ENCODE data around the gene P2RY6.

The P2RY6 gene

DNA sequence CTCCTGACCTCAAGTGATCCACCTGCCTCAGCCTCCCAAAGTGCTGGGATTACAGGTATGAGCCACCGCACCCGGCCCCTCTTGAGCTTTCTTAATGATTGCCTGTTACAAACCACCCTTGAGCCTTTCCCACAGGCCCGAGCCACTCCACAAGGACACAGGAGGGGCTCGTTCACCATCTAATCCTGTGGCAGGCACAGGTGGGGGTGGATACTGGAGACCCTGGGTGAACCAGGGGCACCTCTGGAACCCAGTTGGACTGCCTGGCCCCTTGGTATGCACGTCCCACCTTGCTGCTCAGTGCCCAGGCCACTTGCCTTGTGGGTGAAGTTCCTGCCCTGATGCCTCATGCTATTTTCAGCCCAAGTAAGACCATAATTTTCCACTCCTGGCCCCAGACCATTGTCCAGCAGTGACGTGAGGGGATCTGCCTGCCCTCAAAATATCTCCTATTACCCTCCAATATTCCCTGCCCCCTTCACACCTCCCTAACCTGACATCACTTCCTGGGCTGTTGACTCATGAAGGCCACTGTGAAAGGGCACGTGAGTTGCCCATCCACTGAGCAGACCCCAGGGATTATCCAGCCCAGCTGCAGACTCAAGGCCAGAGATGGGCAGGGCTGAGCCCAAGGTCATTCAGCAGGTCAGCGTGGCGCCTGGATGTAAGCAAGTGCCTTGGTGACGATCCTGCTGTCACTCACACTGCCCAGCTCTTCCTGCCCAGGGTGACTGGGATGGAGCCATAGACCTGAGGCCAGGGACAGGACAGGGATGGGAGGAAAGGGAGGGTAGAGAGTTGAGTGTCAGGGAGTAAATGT, 34.5 kb upstream of the P2RY6 start:
- no peak for DNase-seq (ENCODE audit: low read depth)

DNA sequence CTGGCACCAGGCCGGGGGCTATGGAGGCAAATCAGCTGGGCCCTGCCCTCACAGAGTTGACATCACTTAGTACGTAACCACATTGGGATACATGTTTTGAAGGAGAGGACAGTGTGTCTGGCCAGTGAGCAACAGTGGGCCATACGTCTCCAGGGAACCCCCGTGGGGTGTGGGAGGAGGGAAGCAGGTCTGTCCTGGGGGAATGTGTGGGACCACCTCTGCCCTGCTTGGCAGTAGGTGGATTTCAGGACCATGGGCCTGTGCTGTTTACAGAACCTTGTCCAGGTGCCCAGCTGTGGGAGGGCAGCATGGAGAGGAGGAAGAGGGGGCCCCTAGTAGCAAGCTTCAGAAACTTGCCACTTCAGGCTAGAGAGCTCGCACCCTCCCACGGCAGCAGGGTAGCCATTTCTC, 33.0 kb upstream of the P2RY6 start:
- no peak for DNase-seq (ENCODE audit: low read depth)

DNA sequence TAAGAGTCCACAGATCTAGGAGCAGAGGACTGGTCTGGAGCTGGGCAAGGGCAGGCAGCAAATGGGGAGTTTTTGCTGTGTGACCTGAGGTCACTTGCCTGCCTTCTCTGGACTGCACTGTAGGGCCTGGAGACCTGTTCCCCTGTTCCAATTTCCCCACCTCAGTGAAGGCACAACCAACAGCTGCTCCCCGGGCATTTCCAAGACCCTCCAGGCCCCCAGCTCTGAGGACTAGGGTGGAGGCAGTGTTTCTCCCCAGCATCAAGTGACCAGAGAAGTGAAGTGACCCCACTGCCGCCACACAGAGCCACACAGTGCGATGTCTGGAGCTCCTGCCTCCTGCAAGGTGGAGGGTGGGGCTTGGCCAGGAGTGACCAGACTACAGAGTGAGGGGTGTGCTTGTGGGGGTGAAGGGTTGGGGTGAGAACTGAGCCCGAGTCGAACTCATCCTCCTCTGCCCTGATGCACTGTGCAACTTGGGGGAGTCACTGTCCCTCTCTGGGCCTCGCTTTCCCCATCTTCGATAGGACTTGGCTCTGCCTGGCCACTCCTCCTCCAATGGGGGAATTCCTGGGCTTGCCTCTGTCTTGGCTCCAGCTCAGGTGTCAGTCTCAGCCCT, 32.5 kb upstream of the P2RY6 start:
- DNase-seq (ENCODE audit: low read depth): no peak

DNA sequence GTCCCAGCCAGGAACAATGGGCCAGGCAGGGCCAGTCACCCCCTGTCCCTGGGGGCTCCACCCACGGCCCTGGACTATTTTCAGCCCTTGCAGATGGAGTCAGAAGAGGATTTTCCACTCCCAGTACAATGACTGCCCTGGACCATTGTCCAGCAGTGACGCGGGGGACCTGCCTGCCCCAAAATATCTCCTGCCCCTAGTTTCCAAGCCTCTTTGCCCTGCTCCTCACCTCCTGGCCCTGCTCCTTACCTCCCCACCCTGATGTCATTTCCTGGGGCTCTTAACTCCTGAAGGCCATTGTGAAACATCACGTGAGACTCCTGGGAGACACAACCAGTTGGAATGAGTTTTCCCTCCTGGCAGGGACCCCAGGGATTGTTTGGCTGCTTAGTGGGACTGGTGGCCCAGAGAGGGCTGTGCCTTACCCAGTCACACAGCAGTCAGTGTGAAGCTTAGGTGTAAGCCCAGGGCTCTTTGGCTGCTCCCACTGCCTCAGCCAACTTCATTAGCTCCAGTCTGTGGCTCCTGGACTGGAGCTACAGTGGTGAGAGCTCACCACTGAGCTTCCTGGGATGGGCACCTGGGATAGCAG, 31.9 kb upstream of the P2RY6 start:
- no peak for DNase-seq (ENCODE audit: low read depth)

DNA sequence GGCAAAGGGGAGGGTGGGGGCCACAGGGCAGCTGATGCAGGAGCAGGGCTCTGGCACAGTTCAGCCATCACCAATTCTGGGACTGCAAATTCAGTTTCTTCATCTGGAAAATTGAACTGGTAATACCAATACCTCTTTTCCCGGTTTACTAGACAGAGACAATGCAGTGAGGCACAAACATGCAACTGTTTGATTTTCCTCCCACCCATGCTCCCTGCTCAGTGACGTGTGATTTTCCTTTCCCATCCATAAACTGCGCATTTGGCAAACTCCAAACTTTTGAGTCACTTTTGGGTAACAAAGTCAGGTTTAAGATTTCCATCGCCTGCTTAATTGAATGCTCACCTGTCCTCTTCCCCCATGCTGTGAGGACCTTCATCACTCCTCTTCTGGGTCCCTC, 30.8 kb upstream of the P2RY6 start:
- DNase-seq (ENCODE audit: low read depth): no peak

DNA sequence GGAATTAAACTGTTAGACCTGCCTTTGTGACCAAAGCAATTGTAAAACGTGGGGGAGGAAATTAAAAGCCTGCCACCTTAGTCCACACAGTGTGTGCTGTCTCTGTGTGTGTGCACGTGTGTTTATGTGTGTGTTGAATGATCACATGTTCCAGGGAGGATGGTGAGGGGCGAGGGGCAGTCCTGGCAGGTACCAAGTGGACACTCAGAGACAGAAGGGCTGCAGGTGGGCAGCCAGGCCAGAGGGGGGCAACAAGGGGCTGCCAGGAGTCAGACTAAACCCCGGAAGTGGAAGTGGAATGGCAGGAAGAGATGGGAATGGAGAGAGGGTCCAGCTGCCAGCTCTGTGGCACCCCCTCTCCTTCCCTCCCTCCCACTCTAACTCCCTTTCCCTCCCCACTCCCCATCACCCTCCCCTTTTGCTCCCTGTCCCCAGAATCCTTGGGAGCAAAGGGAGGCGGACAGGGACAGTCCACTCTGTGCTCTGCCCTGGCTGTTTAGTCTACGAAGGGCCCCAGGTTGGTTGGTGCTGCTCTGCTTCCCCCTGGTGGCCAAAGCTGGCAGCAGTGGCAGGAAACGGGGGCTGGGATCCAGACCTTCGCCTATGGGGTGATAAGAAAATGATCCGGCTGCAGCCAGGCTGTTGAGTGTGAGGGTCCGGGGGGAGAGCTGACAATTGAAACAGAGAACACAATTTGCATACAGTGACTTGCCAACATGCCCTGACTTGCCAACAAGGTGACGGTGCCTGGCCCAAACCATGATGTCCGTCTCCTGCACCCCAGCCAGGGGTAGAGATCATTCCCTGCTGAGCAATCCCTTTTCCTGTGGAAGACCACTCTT, 29.7 kb upstream of the P2RY6 start:
- DNase-seq (ENCODE audit: low read depth): peak; percentile 72

DNA sequence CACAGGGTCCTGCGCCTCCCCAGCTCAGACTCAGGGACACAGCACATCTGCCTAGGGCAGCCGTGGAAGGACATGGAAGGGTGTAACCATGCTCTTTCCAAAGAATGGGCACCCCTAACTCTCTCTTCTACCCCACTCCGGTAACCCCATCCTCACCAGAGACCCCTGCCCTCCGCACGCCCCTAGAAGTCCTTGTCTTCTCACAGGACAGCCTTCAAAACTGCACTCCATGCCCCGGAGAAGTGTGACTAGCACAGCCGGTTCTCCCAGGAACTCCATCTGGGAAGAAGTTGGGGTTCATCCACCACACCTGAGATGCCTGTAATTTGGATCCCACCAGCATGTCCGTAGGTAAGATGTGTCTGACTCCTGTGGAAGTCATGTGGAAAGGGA, 29.0 kb upstream of the P2RY6 start:
- no peak for DNase-seq (ENCODE audit: low read depth)

DNA sequence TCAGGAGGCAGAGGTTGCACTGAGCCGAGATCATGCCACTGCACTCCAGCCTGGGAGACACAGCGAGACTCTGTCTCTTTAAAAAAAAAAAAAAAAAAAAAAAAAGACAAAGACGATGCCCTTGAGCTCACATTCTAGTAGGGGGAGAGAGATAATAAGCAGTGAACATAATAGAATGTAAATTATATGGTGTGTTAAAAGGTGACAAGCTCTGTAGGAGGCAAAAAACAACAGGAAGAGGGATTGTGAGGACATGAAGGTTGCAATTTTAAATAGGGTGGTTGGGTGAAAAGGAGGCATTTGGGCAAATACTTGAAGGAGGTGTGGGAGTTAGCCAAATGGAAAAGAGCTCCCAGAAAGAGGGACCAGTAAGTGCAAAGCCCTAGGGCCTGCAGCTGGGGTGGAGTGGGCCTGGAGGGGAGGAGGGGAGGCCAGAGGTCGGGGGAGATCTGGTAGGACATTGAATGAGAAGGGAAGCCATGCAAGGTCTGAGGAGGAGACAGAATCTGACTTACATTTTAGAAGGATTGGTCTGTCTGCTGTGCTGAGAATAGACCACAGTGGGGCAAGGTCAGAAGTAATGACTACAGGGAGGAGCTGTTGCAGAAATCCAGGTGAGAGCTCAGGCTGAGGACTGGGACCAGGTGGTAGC, 27.4 kb upstream of the P2RY6 start:
- DNase-seq (ENCODE audit: low read depth): no peak

DNA sequence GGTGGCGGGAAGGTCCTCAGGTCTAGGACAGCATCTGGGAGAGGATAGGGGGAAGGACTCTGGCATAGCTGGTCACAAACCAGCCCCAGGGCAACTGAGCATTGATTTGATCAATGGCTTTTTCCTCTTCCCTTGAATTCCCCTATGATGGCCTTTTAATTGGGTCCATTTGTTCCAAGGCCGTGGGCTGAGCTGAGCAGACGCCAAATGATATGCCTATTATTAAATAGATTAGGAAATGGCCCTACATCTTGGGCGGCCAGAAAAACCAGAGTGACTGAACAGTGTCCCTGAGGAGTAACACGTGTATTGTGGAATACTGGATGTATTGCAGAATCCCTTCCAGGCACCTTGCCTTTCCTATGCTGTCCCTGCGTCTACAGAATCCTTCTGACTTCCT, 26.7 kb upstream of the P2RY6 start:
- DNase-seq (ENCODE audit: low read depth): no peak

DNA sequence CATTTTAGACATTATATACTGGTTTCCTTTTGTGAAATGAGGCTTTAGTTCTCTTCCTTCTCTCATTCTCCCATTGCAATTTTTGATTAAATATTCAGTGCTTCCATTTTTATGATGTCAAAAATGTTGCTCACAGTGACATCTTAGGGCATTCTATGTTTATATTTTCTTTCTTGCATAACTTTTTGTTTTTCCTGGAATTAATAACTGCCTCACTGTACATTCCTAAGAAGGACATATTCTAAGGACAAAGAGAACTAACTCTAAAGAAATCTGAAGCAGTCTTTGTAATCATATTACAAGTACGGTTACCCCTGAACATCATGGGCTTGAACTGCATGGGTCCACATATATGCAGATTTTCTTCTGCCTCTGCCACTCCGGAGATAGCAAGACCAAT, 25.8 kb upstream of the P2RY6 start:
- no peak for DNase-seq (ENCODE audit: low read depth)

DNA sequence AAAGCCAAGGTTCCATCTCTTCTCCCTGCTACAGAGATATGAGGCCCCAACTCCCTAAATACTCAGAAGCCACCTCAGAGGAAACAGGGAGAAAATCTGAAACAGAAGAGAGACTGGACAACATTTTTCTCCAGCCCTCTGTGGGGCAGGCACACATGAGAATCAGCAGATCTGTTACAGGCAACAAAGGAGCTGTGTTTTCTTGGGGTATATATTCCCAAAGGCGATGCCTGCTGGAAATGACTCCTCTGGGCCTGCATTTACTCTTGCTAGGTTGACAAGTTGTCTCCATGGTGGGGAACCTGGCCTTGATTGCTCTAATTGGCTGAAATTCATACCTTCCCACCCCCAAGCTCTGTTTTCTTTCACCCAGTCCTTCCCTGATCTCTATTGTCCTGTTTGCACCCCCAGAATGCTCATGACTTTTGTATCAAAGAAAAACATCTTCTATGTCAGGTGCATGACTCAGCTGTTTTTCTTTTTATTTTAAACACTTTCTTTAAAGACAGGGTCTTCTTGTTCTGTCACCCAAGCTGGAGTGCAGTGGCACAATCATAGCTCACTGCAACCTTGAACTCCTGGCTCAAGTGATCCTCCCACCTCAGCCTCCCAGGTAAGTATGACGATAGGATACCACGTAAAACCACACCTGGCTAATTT, 23.5 kb upstream of the P2RY6 start:
- no peak for DNase-seq (ENCODE audit: low read depth)

DNA sequence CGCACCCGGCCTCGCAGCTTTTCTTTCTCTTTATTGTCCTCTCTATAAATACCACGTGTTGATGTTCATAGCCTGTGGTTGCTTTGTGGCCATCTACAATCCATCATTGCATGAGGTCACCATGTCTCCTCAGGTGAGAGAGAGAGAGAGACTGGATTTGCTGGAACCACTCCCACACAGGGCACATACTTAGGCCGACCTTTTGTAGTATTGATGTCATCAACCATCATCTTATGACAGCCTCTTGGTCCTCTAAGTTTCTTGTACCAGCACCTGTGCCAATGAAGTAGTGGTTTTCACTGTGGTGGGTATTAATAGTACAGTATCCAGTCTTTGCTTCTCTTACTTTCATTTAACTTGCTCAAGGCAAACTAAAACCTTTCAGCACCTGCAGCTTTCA, 22.8 kb upstream of the P2RY6 start:
- no peak for DNase-seq (ENCODE audit: low read depth)

DNA sequence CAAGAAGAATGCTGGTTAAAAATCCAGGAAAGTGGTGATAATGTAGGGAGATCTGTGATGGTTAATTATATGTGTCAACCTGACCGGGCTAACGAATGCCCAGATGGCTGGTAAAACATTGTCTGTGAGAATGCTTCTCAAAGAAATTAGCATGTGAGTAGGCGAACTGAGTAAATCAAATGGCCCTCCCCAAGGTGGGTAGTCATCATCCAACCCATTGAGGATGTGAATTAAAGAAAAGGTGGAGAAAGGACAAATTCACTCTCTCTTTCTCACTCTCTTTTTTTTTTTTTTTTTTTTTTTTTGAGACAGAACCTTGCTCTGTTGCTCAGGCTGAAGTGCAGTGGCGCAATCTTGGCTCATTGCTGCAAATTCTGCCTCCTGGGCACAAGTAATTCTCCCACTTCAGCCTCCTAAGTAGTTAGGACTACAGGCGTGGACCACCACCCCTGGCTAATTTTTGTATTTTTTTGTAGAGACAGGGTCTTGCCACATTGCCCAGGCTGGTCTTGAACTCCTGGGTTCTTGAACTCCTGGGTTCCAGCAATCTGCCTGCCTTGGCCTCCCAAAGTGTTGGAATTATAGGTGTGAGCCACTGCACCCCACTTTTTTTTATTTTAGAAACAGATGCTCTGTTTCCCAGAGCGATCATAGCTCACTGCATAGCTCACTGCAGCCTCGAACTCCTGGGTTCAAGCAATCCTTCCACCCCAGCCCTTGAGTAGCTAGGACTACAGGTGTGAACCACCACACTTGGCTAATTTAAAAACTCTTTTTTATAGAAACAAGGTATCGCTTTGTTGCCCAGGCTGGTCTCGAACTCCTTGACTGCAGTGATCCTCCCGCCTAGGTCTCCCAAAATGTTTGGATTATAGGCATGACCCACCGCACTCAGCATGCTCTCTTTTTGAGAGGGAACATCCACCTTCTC, 22.0 kb upstream of the P2RY6 start:
- no peak for DNase-seq (ENCODE audit: low read depth)

DNA sequence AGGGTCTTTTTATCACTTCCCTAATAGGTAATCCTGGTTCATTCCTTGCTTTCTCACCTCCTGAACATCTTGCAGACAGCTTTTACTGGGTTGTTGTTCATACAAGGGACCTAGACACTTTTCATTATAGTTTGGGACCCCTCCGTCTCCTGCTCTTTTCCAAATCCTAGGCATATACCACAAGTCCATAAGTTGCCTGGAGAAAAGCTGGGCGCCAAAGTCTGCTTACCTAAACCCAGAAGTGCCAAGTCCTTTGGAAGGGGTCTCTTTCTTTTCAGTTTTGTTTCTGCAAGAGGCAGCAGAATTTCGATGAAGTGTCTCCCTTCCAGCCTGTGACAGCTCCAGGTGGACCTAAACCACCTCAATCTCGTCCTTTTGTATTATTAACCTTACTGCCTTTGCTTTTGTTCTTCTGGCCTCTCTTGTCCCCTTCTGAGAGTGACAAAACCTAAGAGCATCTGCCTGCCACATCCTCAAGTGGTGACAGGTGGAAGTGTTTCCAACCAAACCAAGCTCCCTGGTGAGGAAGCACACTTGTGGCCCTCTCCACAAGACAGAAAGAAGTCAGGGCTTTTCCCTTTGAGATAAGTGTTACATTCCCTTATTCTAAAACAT, 19.5 kb upstream of the P2RY6 start:
- DNase-seq (ENCODE audit: low read depth): no peak

DNA sequence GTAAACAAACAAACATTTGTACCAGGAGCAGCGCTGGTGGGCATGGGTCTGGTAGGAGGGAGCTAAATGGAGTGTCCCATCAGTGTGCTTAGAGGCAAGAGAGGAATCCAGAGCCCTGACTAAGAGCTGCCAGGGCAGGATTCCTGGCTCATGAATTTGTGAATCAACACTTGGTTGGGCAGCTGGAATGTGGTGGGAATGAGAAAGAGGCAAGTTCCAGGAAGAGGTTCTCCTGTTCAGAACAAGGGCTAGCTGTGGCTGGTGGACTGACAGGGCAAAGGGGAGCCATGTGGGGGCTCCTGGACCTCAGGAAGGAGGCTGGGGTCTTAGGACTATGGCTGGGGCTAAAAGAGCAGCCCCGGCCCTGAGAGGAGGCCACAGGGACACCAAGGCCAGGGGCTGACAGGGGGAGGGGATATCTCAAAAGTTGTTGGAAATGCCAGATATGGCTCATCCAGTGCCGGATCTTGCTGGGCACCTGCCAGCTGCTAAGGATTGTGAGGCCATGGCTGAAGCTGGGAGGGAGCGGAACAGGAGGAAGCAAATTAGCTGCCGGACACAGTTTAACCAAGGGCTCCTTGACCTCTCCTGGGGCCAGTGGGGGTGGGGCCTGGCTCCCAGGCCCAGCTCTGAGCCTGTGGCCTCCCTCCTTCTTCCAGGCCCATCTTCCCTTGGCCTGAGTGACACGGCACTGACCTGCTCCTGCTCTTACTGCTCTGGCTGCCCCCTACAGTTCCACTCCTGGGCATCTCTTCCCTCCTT, 14.6 kb upstream of the P2RY6 start:
- no peak for DNase-seq (ENCODE audit: low read depth)

DNA sequence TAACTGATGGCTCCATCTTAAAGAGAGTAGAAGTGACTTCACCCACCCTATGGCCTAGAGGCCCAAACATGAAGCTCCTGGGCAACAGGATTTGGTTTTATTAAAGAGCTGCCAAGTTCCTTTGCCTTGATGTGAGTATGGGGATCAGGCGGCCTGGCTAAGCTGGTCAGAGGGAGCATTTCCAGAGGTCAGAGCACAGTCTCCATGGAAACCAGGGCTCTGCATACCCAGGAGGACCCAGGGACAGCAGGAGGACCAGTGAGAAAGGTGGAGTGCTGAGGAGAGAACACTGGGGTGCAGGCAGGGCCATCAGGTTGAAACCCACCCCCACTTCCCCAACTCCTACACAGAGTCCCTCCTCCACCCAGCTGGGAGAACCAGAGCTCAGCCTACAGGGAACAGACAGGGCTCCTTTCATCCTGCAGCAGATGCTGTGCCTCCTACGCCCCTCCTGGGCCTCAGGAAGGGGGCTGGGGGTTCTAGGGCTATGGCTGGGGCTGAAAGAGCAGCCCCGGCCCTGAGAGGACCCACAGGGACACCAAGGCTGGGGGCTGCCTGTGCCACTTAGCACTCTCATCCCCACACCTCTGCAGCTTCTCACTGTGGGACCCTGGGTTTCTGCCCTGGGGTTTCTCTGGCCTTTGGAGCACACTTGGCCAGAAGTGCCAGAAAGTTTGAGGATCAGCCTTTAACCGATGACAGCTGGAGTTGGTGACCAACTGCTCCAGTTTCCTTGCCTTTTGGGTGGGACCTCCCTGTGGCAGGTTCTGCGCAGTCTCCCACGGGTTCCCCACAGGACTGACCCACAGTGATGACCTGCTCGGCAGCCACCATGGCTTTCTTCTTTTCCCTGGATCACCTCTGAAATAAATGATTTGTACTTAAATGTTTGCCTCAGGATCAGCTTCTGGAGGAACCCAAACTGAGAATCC, 13.8 kb upstream of the P2RY6 start:
- no peak for DNase-seq (ENCODE audit: low read depth)

DNA sequence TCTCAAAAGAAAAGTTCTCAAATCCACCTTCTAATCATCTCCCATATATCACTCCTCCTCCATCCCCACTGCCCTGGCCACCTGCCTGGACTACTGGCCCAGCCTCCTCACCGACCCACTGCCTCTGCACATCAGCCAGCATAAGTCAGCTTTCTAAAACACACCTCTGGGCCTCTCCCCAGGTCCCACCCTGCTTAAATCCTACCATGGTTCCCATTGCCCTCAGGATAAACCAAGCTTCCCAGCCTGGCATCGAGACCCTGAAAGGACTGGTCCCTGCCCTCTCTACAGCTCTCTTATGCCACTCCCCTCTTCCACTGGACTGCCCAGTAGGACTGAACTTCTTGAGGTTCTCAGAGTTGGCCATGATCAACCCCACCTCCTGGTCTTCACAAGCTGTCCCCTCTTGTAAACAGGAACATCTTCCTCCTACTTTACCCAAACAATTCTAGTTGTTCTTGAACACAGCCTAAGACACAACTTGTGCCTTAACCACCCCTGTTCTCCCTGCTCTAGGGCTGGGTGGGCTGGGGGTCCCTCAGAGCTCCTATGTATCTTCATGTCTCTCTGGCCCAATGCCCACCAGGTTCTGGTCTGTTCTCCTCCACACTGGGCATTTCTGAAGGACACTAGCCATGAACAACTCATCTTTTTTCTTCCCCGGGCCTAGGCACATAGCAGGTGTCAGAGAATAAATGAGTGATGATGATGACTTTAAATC, 12.6 kb upstream of the P2RY6 start:
- DNase-seq (ENCODE audit: low read depth): no peak

DNA sequence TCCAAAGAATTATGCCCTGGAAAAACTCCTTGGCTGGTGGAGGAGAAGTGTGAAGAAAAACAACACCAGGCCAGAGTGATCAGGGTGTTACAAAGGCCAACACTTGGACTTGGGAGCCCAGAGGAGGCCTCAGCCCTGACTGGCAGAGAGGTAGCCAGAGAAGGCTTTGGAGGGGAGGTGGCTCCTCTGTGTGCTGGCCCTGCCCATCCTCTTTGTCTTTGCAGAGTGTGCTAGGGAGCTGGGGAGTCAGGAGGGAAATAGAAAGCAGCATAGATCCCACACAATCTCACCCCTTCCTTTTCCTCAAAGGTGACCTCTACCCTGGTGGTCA, 12.0 kb upstream of the P2RY6 start:
- DNase-seq (ENCODE audit: low read depth): no peak

Data from activated T-cell treated with anti-CD3 and anti-CD28 coated beads for 48 hours (primary cell).